Measurements from ENCODE around the gene PCDHGB7. TPM values are rescaled to one million over a fixed set of nuclear protein-coding genes. Genes with fewer than 3 reads are reported as not detected.
"Not testable (repeated sequence)": the region's sequence is repeated elsewhere in the genome, so short reads cannot be mapped to it uniquely, and the experiment has no call there.

PCDHGB7 gene
- total and polyA plus RNA-seq, 3 donors from 2014 or later: 6.6 to 18.1 (median 15.3) TPM

DNA sequence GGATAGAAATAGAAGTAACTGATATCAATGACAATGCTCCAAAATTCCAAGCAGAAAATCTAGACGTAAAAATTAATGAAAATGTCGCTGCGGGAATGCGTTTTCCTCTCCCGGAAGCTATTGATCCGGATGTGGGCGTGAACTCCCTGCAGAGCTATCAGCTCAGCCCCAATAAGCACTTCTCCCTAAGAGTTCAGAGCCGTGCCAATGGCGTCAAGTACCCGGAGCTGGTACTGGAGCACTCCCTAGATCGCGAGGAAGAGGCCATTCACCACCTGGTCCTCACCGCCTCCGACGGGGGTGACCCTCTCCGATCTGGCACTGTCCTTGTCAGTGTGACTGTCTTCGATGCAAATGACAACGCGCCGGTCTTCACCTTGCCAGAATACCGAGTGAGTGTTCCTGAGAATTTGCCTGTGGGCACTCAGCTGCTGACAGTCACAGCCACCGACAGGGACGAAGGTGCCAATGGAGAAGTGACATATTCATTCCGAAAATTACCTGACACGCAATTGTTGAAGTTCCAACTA lies 3.9 kb upstream of the PCDHGB7 start:
- 17 to 28% methylated on average over 21 to 25 of the region's 25 CpGs for WGBS, 2 donors
- H3K9me3 ChIP-seq: no peaks in the 10 kb centered on the region
- intact Hi-C loops (cut with DNase I; ENCODE audit: low total_unique reads): no loop called here
- TF ChIP-seq POLR2A (IDR thresholded peaks at IDR 0.05): no peak
- TF ChIP-seq, protein P1, sequence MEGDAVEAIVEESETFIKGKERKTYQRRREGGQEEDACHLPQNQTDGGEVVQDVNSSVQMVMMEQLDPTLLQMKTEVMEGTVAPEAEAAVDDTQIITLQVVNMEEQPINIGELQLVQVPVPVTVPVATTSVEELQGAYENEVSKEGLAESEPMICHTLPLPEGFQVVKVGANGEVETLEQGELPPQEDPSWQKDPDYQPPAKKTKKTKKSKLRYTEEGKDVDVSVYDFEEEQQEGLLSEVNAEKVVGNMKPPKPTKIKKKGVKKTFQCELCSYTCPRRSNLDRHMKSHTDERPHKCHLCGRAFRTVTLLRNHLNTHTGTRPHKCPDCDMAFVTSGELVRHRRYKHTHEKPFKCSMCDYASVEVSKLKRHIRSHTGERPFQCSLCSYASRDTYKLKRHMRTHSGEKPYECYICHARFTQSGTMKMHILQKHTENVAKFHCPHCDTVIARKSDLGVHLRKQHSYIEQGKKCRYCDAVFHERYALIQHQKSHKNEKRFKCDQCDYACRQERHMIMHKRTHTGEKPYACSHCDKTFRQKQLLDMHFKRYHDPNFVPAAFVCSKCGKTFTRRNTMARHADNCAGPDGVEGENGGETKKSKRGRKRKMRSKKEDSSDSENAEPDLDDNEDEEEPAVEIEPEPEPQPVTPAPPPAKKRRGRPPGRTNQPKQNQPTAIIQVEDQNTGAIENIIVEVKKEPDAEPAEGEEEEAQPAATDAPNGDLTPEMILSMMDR (IDR thresholded peaks at IDR 0.05): no peak
- no peaks in the 10 kb centered on the region for H3K36me3 ChIP-seq (ENCODE audit: low read depth, missing control alignments)
- no peak for DNase-seq
- no peaks in the 10 kb centered on the region for H3K4me1 ChIP-seq
- peak overlapping the region in 1 of 2 donors; percentile 36 for H3K4me3 ChIP-seq
- no peaks in the 10 kb centered on the region for H3K27me3 ChIP-seq
- no peak overlapping the region for H3K27ac ChIP-seq

DNA sequence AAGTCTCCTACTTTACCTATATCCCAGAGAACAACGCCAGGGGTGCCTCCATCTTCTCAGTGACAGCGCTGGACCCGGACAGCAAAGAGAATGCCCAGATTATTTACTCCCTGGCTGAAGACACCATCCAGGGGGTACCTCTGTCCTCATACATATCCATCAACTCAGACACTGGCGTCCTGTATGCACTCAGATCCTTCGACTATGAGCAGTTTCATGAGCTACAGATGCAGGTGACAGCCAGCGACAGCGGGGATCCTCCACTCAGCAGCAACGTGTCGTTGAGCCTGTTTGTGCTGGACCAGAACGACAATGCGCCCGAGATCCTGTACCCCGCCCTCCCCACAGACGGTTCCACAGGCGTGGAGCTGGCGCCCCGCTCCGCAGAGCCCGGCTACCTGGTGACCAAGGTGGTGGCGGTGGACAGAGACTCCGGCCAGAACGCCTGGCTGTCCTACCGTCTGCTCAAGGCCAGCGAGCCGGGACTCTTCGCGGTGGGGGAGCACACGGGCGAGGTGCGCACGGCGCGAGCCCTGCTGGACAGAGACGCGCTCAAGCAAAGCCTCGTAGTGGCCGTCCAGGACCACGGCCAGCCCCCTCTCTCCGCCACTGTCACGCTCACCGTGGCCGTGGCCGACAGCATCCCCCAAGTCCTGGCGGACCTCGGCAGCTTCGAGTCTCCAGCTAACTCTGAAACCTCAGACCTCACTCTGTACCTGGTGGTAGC lies 2.8 kb upstream of the PCDHGB7 start:
- DNase-seq; H3K27me3 ChIP-seq; H3K27ac ChIP-seq; intact Hi-C loops (cut with DNase I; ENCODE audit: low total_unique reads); H3K36me3 ChIP-seq (ENCODE audit: low read depth, missing control alignments); H3K9me3 ChIP-seq; H3K4me3 ChIP-seq; H3K4me1 ChIP-seq: not testable (repeated sequence)
- WGBS, 2 donors: 23 to 27% methylated on average over 5 to 43 of the region's 46 CpGs

DNA sequence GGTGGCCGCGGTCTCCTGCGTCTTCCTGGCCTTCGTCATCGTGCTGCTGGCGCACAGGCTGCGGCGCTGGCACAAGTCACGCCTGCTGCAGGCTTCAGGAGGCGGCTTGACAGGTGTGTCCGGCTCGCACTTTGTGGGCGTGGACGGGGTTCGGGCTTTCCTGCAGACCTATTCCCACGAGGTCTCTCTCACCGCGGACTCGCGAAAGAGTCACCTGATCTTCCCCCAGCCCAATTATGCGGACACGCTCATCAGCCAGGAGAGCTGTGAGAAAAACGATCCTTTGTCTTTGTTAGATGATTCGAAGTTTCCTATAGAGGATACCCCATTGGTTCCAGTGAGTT lies 2.2 kb upstream of the PCDHGB7 start:
- H3K4me3 ChIP-seq; DNase-seq; intact Hi-C loops (cut with DNase I; ENCODE audit: low total_unique reads); H3K27me3 ChIP-seq; H3K36me3 ChIP-seq (ENCODE audit: low read depth, missing control alignments); H3K27ac ChIP-seq; H3K4me1 ChIP-seq; H3K9me3 ChIP-seq: not testable (repeated sequence)
- 20 to 32% methylated on average over 9 to 24 of the region's 24 CpGs for WGBS, 2 donors

DNA sequence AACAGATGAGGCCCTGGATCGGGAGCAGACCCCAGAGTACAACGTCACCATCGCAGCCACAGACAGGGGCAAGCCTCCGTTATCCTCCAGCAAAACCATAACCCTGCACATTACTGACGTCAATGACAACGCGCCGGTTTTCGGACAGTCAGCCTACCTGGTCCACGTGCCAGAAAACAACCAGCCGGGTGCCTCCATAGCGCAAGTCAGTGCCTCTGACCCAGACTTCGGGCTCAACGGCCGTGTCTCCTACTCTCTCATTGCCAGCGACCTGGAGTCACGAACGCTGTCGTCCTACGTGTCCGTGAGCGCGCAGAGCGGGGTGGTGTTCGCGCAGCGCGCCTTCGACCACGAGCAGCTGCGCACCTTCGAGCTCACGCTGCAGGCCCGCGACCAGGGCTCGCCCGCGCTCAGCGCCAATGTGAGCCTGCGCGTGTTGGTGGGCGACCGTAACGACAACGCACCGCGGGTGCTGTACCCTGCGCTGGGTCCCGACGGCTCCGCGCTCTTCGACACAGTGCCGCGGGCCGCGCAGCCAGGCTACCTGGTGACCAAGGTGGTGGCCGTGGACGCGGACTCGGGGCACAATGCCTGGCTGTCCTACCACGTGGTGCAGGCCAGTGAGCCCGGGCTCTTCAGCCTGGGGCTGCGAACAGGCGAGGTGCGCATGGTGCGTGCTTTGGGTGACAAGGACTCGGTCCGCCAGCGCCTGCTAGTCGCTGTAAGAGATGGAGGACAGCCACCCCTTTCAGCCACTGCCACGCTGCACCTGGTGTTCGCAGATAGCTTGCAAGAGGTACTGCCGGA lies 1.8 kb downstream of the PCDHGB7 start:
- WGBS, 2 donors: 24% methylated on average over 74 of the region's 74 CpGs; no CpG with 5 or more reads in 1 of the 2 donors
- H3K4me3 ChIP-seq: peak overlapping the region in 1 of 2 donors; percentile 15
- peaks cover 3% of the 10 kb centered on the region for H3K4me1 ChIP-seq
- H3K36me3 ChIP-seq (ENCODE audit: low read depth, missing control alignments): no peaks in the 10 kb centered on the region
- H3K27me3 ChIP-seq: no peaks in the 10 kb centered on the region
- intact Hi-C loops (cut with DNase I; ENCODE audit: low total_unique reads): no loop called here
- no peaks in the 10 kb centered on the region for H3K9me3 ChIP-seq
- no peak for TF ChIP-seq POLR2A (IDR thresholded peaks at IDR 0.05)
- TF ChIP-seq, protein P1 (IDR thresholded peaks at IDR 0.05): no peak
- H3K27ac ChIP-seq: no peak overlapping the region
- DNase-seq: no peak

DNA sequence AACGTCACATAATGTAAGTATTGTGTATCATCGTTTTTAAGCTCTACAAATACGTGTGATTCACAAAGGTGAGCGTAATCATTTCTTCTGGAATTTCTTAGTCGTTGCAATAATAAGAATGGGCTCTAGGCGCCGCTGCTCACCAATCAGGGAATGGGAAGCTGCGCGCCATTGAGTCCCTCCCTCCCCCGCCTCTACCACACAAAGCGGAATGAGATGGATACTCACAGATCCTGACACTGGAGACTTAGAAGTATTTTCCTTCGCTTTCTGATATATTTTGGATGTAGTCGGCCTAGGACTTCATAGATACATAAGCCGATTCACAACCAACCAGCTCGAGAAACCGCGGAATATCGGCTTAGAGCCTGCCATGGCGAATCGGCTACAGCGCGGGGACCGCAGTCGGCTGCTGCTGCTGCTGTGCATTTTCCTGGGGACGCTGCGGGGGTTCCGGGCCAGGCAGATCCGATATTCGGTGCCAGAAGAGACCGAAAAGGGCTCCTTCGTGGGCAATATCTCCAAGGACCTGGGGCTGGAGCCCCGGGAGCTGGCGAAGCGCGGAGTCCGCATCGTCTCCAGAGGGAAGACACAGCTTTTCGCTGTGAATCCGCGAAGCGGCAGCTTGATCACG lies 3.5 kb downstream of the PCDHGB7 start, which contains the start of gene PCDHGA11:
TSS of gene PCDHGA11 (plus strand) at position 197 of the 634 bp plus-strand sequence. CDS start at position 374, 177 bp downstream.
- H3K4me3 ChIP-seq: peak within 1 kb of the TSS; percentile 26 to 27
- H3K27ac ChIP-seq: no peak within 1 kb of the TSS
- no peaks in the 10 kb centered on the region for H3K27me3 ChIP-seq
- intact Hi-C loops (cut with DNase I; ENCODE audit: low total_unique reads): loop anchor here (10.0 kb wide), 1 partner anchor 104 kb away; no protein-coding TSS in a partner anchor
- TF ChIP-seq, protein P1 (IDR thresholded peaks at IDR 0.05): peak; percentile 17 to 51 (median 23)
- no peak for TF ChIP-seq POLR2A (IDR thresholded peaks at IDR 0.05)
- DNase-seq: peak; percentile 73
- H3K4me1 ChIP-seq: peaks cover 3% of the 10 kb centered on the region
- H3K9me3 ChIP-seq: no peaks in the 10 kb centered on the region
- WGBS, 2 donors: 17 to 20% methylated on average over 37 to 42 of the region's 42 CpGs
- no peaks in the 10 kb centered on the region for H3K36me3 ChIP-seq (ENCODE audit: low read depth, missing control alignments)
